TTC549 (cell line): ENCODE data around the gene PTPRM.
"Not testable (repeated sequence)": the region's sequence is repeated elsewhere in the genome, so short reads cannot be mapped to it uniquely, and the experiment has no call there.

ENCODE experiments used
- FAIRE-seq: peaks from 2 replicates; lab custom pipeline; 2012; peaks lifted over from hg19 to GRCh38; lab: Jason Lieb, UNC

Gene PTPRM

GRCh38 chr18:7953095-7953958, 386.2 kb downstream of the PTPRM start:
- FAIRE-seq: no peak

DNA sequence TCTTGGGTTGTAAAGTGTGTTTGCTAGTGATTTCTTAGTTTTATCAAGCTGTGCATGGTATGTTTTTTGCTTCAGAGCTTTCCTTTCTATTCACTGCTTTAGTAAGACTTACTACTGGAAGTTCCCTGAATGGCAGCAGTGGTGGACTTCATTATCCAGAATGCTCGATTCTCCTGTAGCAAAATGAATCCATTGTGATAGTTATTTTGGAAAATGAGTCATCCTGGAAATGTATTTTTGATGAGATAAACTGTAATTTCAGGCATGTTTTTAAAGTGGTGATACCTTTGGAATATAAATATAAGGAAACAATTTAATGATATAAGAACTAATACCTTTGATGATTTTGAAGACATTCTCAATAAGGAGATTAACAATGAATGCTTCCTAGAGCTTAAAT, 387.1 kb downstream of the PTPRM start:
- FAIRE-seq: no peak

GRCh38 chr18:7955175-7955574, 388.1 kb downstream of the PTPRM start:
- no peak for FAIRE-seq

GRCh38 chr18:7957297-7957696, 390.2 kb downstream of the PTPRM start:
- no peak for FAIRE-seq

- no peak for FAIRE-seq
Observed at GRCh38 chr18:7958081-7958896, 391.2 kb downstream of the PTPRM start.

DNA sequence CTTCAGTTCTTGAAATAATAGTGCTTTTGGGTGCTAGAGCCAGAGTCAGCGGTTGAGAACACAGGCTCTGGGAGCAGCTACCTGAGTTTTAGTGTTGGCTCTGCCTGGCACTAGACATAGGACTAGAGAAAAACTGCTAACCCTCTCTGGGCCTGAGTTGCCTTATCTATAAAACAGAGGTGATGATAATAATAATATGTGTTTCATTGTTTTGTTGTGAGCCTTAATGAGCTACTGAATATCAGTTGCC, 391.7 kb downstream of the PTPRM start:
- no peak for FAIRE-seq

- FAIRE-seq: not testable (repeated sequence)
Observed at GRCh38 chr18:7966682-7967081, 399.6 kb downstream of the PTPRM start.

DNA sequence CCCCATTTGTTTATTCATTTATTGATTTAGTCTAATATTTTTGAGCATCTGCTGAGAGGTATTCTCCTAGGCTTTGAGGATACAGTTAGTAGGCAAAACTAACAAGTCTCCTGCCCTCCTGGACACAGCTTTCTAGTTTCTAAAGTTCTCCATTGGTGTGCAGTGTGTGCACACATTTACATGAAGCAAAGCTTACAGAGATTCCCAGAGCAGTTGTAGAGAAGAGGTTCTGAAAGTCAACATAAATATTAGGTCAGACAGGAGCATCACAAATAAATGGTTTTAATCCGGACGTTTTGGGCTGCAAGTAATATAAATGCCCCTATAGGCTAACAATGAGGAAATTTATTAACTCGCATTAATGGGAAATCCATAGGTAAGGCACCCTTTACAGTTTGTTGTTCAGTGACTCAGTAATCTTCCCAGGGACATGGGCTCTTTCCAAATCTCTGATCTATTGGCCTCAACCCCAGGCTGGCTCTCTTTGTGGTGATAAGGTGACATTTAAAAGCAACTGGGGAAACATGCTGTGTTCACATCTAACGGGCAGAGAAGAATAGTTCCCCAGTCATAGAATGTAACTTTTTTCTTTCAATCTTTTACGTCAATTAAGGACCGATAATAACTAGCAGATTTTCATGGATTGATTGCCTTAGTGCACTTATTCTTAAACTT, 407.2 kb downstream of the PTPRM start:
- no peak for FAIRE-seq

- no peak for FAIRE-seq
Observed at GRCh38 chr18:7977897-7978296, 410.8 kb downstream of the PTPRM start.

- no peak for FAIRE-seq
Observed at GRCh38 chr18:7978834-7979233, 411.7 kb downstream of the PTPRM start.

DNA sequence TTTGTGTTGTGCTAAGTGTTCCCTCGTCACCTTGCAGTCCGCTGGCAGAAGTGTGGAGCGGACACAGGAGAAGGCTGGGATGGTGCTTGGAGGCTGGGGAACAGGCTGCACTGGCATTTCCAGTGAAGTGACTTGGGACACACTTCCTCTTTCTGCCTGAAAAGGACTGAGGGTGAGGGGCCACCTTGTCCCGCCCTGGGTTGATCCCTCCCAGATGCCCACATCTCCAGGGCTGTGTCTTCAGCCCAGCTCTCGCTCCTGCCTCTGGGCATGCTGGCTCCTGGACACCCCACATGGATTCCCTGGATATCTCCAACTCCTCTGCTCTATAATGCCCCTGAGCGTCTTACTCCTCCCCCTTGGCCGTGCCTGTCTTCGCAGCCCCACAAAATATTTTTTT, 412.6 kb downstream of the PTPRM start:
- FAIRE-seq: no peak

GRCh38 chr18:7980136-7980535, 413.0 kb downstream of the PTPRM start:
- FAIRE-seq: no peak

- FAIRE-seq: no peak
Observed at GRCh38 chr18:7980656-7981055, 413.5 kb downstream of the PTPRM start.

DNA sequence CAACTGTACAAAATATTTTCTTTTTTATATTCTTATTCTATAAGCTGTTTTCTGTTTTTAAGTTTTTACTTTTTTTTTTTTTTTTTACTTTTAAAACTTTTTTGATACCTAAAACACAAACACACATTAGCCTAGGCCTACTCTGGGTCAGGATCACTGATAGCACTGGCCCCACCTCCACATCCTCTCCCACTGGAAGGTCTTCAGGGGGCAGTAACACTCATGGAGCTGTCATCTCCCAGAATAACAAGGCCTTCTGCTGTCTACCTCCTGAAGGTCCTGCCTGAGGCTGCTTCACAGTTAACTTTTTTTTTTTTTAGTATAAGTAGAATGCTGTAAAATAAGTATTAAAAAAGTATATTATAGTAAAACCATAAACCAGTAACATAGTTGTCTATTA, 415.1 kb downstream of the PTPRM start:
- FAIRE-seq: no peak

- FAIRE-seq: no peak
Observed at GRCh38 chr18:7987284-7987976, 420.3 kb downstream of the PTPRM start.

DNA sequence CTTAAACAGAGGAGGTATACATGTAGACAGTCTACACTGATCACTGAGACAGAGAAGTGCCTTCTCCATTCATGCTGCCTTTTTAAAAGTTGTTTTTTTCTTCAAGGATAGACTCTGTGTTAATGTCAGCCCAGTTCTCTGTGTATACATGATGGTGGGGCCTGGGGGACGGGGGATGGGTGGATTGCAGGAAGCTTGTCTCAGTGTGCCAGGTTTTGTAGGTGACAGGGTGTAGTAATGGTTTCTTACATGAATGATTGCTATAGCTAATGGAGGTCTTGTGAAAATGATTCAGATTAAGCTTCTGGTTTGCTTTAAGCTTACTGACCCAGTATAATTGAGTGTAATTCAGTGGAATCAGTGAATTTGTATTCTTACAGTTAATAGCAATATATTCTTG, 423.6 kb downstream of the PTPRM start:
- no peak for FAIRE-seq

GRCh38 chr18:8001711-8002301, 434.7 kb downstream of the PTPRM start:
- no peak for FAIRE-seq

- no peak for FAIRE-seq
Observed at GRCh38 chr18:8003878-8004675, 437.0 kb downstream of the PTPRM start.

- no peak for FAIRE-seq
Observed at GRCh38 chr18:8004792-8005191, 437.7 kb downstream of the PTPRM start.

- FAIRE-seq: no peak
Observed at GRCh38 chr18:8005870-8006569, 438.9 kb downstream of the PTPRM start.

GRCh38 chr18:8006979-8007378, 439.9 kb downstream of the PTPRM start:
- FAIRE-seq: no peak
